NCI-H2171 treated with DMSO at 0.1 percent for 48 hours (cell line): ENCODE results near the gene ZNF416.

Source experiments
- DNase-seq: peaks from one replicate; lab custom pipeline; 2025; lab: John Stamatoyannopoulos, UW

The ZNF416 gene

GRCh38 chr19:57578487-57579205 lies at the start of gene ZNF416:
Gene ZNF416 (minus strand): TSS chr19:57578911. CDS start chr19:57578704, 207 bp downstream.
- DNase-seq, result peak; percentile 96

- no peak for DNase-seq
Measured at GRCh38 chr19:57623091-57623490, 44.4 kb upstream of the ZNF416 start.

DNA sequence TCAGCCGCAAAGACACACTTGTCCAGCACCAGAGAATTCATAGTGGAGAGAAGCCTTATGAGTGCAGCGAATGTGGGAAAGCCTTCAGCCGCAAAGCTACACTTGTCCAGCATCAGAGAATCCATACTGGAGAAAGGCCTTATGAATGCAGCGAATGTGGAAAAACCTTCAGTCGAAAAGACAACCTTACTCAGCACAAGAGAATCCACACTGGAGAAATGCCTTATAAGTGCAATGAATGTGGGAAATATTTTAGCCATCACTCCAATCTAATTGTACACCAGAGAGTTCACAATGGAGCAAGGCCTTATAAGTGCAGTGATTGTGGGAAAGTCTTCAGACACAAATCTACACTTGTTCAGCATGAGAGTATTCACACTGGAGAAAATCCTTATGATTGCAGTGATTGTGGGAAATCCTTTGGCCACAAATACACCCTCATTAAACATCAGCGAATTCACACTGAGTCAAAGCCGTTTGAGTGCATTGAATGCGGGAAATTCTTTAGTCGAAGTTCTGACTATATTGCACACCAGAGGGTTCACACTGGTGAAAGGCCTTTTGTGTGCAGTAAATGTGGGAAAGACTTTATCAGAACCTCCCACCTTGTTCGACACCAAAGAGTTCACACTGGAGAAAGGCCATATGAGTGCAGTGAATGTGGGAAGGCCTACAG lies 42.1 kb upstream of the ZNF416 start:
- no peak for DNase-seq

- no peak for DNase-seq
Measured at GRCh38 chr19:57615346-57615745, 36.6 kb upstream of the ZNF416 start.

- DNase-seq, result peak; percentile 90
Measured at GRCh38 chr19:57613941-57614743, 35.4 kb upstream of the ZNF416 start, which contains the start of gene ZNF134. Gene ZNF134 (plus strand): TSS chr19:57614242. CDS start chr19:57619469, 5,227 bp downstream.

DNA sequence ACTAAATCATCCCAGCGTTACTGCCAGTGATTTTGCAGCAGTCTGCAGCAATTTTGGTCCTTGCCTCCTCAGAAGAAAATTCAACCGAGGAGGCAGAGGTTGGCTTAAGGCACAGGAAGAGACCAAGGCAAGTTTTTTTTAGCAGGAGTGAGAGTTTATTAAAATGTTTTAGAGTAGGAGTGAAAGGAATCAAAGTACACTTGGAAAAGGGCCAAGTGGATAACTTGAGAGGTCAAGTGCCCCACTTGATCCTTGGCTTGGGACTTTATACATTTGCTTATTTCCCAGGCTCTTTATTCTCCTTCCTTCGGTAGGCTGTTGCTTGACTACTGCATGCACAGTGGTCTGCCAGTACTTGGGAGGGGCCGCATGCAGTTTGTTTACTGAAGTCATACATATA lies 32.4 kb upstream of the ZNF416 start:
- no peak for DNase-seq

- DNase-seq, result no peak
Measured at GRCh38 chr19:57606931-57607330, 28.2 kb upstream of the ZNF416 start.

DNA sequence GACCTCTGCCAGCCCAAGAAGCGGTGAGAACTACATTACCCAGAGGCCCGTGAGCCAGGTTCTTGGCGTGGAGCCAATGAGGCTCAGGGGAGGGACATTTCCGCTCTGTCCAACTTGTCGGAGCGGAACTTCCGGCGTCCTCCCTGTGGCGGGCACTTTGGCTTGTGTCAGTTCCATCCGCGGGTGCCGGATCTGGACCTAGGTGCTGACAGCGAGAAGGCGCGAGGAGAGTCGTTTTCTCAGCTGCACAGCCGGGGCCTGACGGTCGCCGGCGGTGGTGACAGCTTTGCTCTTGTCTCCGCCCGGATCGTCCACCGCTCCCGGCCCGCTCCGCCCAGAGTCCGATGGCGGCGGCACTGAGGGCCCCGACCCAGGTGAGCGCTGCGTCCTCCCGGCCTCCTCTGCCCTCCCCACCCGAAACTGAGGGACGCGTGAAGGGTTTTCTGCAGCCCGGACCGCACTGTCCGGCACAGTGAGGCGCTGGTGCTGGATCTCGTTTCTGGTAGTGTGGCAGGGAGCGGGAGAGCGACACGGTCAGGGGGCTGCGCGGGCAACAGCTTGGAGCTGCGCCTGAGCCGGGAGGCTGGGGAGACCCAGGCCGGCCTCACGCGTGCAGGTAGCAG lies 21.2 kb upstream of the ZNF416 start, which contains the start of gene ZNF530:
ZNF530 (plus strand) TSS at position 125 of the 623 bp plus-strand sequence. CDS start 4,461 bp downstream, outside the sequence.
- DNase-seq, result peak; percentile 81

DNA sequence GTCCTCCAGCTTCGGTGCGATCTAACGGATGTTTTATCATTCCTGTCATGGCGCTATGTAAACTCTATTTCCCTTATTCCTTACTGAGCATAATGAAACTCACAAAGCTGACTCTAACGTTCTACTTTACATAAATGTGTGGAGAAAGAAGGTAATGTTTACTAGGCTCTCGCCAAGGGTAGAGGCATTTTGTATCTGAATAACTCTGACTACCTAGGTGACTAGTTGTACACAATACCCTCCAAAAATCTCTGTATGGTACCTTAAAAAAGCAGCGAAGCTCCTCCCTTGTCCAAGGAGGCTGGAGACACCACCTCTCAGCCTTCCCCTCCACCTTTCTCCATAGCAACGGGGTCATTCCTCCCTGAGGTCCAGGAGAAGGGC lies 20.7 kb upstream of the ZNF416 start:
- no peak for DNase-seq

- no peak for DNase-seq
Measured at GRCh38 chr19:57587529-57587928, 8.8 kb upstream of the ZNF416 start.

DNA sequence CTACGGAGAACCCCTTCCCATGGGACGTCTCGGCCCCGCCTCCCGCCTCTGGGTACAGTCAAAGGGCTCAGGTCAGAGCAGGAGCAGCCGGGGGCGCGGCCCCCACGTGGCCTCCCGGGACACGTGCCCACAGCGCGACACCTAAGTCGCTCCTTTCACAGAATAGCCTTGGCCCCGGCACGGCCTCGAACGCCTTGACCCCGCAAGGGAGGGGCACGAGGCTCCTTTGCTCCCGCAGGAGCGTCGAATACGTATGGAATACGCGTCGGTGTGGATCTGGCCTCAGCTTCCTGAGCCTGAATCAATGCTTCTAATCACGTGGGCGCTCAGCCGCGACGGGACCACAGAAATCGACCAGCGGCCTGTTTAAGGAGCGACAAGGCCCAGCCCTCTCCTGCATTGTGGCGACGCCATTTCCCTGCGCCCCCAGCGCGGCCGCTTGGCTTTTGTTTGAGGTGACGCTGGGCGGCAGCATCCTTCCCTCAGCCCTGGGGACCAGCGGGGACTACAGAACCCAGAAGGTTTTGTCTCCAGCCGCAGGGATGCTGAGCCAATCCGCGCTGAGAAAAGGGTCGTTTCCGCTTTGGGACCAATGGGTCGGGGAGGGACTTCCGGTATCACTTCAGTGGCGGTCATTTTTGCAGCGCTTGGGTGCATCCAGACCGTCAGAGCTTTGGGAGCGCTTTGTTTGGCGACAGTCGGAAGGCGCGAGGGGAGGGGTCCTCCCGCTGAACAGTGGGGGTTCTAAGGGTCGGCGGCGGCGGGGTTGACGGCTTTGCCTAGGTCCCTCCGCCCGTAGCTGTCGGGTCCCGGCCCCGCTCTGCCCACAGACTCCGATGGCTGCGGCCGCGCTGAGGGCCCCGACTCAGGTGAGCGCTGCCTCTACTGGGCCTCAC lies 5.1 kb upstream of the ZNF416 start, which contains the start of gene ZIK1:
ZIK1 (plus strand) TSS at position 625 of the 896 bp plus-strand sequence; CDS start at position 837, 212 bp downstream.
- peak; percentile 95 for DNase-seq

- DNase-seq, result no peak
Measured at GRCh38 chr19:57583104-57583520, 4.4 kb upstream of the ZNF416 start.

DNA sequence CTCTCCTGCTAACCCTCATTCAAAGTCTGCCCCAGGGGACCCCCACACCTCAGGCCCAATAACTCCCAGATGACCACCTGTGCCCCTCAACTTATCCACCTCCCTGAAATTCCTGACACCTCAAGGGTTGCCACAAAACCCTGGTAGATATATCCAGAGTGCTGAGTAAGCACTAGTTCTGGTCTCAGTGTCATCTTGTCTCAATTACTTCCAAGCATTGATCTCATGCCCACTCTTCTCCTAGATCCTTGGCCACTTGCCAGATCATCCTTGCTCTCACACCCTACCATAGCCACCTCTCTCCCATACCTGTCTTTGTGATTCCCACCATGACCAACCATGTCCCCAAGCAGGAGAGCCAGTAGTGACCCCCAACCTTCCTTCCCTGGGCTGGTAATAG lies 2.0 kb downstream of the ZNF416 start:
- DNase-seq, result no peak

GRCh38 chr19:57572415-57572947 lies 6.2 kb downstream of the ZNF416 start:
- no peak for DNase-seq

- no peak for DNase-seq
Measured at GRCh38 chr19:57570707-57571106, 8.0 kb downstream of the ZNF416 start.

DNA sequence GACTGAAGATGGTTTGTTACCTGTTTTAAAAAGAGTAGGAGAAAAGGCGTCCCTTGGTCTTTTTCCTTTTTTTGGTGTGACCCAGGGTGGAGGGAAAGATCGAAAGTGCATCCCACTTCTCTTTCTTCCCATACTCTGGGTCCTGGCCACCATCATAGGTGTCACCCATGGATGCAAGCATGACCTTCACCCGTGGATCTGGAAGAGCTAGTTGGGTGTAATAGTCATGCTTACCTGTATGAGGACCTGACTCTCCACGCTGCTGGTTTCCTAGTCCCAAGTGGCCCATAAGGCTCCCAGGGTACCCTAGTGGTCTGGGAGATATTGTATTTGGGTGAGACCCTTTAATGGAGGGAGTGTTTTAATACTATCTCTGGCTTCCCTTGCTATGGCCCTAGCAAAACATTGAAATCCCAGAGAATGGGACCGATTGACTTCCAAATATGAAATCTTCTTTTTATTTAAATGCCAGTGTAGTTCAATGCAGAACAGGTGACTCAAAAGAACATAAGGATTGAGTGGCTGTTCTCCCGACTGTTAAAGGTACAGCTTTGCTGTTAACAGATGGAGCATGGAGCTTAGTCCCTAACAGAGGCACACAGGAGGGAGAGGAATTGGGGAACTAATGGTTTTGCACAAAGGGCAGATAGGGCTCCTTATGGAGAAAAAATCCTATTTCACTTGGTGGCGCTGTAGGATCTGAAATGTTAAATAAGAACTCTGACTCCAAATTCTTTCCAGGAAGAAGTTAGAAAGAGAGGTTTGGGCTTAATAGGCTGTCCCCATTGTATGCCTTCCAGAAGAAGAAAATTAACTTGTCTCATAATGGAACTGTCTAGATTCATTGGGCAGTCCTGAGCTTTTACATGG lies 12.1 kb downstream of the ZNF416 start:
- no peak for DNase-seq

DNA sequence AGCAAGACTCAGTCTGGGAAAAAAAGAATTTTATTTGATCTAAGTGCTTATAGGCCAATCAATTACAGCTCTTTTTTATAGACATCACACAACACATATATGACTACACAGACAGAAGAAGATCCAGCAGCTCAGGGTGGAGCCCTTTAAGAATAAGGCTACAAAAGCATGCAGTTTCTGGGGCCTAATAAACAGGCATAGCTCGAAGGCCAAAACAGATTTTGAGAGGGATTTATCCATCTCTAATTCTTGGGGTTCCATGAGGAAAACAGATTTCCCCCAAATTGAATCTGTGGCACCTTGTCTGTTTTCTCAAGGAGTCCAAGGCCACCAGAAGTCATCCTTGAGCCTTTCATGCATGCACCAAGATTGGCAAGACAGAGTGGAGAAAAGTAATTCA lies 15.2 kb downstream of the ZNF416 start:
- DNase-seq, result no peak

- DNase-seq, result no peak
Measured at GRCh38 chr19:57560049-57560491, 18.6 kb downstream of the ZNF416 start.

- DNase-seq, result peak; percentile 86
Measured at GRCh38 chr19:57559404-57560025, 19.2 kb downstream of the ZNF416 start, which contains the start of gene ZNF550. Gene ZNF550 (minus strand): TSS chr19:57559863. CDS start chr19:57559682, 181 bp downstream.
